HepG2 (cell line): ENCODE data around the gene NXPH1. TPM values are rescaled to one million over a fixed set of nuclear protein-coding genes. Genes with fewer than 3 reads are reported as not detected.

Source experiments
- ATAC-seq: fragments of 200-7000 bp; cut with Tn5 transposase; 3 replicates; pipeline ENCODE4 v1.9.1; 2020; ENCODE audit warnings: mild to moderate bottlenecking, moderate library complexity
- BruUV-seq: library from RNA; stranded (reverse); fragments of 400-500 nt; replicated peaks from 2 replicates; lab custom pipeline; 2021; lab: Mats Ljungman, UMichigan
- CTCF ChIA-PET: fragments of 300-600 bp; formaldehyde crosslinking; extraction: SDS; loops from one replicate; lab custom pipeline; 2021; ENCODE audit warnings: low total read pairs, inconsistent platforms, low intra/inter-chr PET ratio; lab: Yijun Ruan, JAX
- POLR2A ChIA-PET: fragments of 350-600 bp; sonication (Branson Sonifier 250); formaldehyde crosslinking; loops from one replicate; lab custom pipeline; 2020; ENCODE audit warnings: antibody characterized with exemption, inconsistent platforms; lab: Yijun Ruan, JAX
- DNase-seq: peaks from one replicate; pipeline ENCODE4 v3.0.0-alpha.2; 2015; ENCODE audit warnings: low spot score
- FAIRE-seq: peaks from 3 replicates; lab custom pipeline; 2011; peaks lifted over from hg19 to GRCh38; lab: Jason Lieb, UNC
- H2AFZ ChIP-seq: one replicate; pipeline ENCODE4 v1.6.1; 2011; ENCODE audit warnings: low read length, inconsistent platforms
- H3K27ac ChIP-seq: fragments of 300-600 bp; 3 replicates; pipeline ENCODE4 v1.8.0; 2011; ENCODE audit warnings: mixed run types, mild to moderate bottlenecking, mixed read lengths, low read length, inconsistent platforms; ENCODE audit not compliant: insufficient read depth; ENCODE audit errors: extremely low read length
- H3K27me3 ChIP-seq, 2 experiments: fragments of 200-600 bp in 1 of 2; 2 replicates in 1 of 2; 3 replicates in 1 of 2; pipeline versions ENCODE4 v1.6.0 to v1.8.0; 2011; ENCODE audit warnings: low read length in 2 of 2, mild to moderate bottlenecking in 2 of 2, moderate library complexity in 2 of 2, inconsistent platforms in 1 of 2; ENCODE audit not compliant: insufficient read depth in 2 of 2, control insufficient read depth in 1 of 2
- H3K36me3 ChIP-seq, 2 experiments: fragments of 200-600 bp in 1 of 2; replicated peaks in 1 of 2; 2 replicates in 1 of 2; 3 replicates in 1 of 2; pipeline versions ENCODE4 v1.5.1 to v1.8.0; 2011; ENCODE audit warnings: low read length in 2 of 2, inconsistent platforms in 1 of 2; ENCODE audit not compliant: insufficient read depth in 2 of 2, control insufficient read depth in 1 of 2
- H3K4me1 ChIP-seq: 2 replicates; pipeline ENCODE4 v1.5.1; 2012; ENCODE audit warnings: low read length, inconsistent platforms; ENCODE audit not compliant: insufficient read depth
- H3K4me2 ChIP-seq: 2 replicates; pipeline ENCODE4 v1.6.0; 2011; ENCODE audit warnings: low read depth, low read length, inconsistent platforms
- H3K4me3 ChIP-seq, 3 experiments: fragments of 200-600 bp in 1 of 3; sonication (generic), shearing (Covaris generic) in 1 of 3; replicated peaks in 1 of 3; 2 replicates each; pipeline ENCODE4 v1.5.1; 2011 to 2016; ENCODE audit warnings: low read length in 3 of 3, inconsistent platforms in 2 of 3, low read depth in 2 of 3, mild to moderate bottlenecking in 2 of 3, control low read depth in 1 of 3, mixed read lengths in 1 of 3; ENCODE audit not compliant: insufficient read depth in 1 of 3
- H3K79me2 ChIP-seq: one replicate; pipeline ENCODE4 v1.6.1; 2011; ENCODE audit warnings: low read length, inconsistent platforms; ENCODE audit not compliant: insufficient read depth
- H3K9ac ChIP-seq: 2 replicates; pipeline ENCODE4 v1.6.0; 2011; ENCODE audit warnings: mild to moderate bottlenecking, low read depth, low read length, inconsistent platforms; ENCODE audit not compliant: insufficient read depth
- H3K9me3 ChIP-seq: 2 replicates; pipeline ENCODE4 v1.5.1; 2012; ENCODE audit warnings: mild to moderate bottlenecking, low read length
- H4K20me1 ChIP-seq: 2 replicates; pipeline ENCODE4 v1.6.0; 2011; ENCODE audit warnings: inconsistent platforms, mild to moderate bottlenecking, low read length, moderate library complexity; ENCODE audit not compliant: insufficient read depth
- CREB1 ChIP-seq, 2 experiments: fragments of 450-650 bp in 1 of 2; IDR thresholded peaks; 2 replicates each; pipeline ENCODE4 v1.6.1; 2016 to 2017; ENCODE audit warnings: control low read depth in 1 of 2, mild to moderate bottlenecking in 1 of 2, missing compliant biosample characterization in 1 of 2, missing genetic modification characterization in 1 of 2
- CREM ChIP-seq, 2 experiments: sonication (generic) in 1 of 2; formaldehyde crosslinking in 1 of 2; IDR thresholded peaks; 2 replicates each; pipeline versions ENCODE4 v1.4.0 to v1.6.1; 2016 to 2020; ENCODE audit warnings: antibody characterized with exemption in 1 of 2, mild to moderate bottlenecking in 1 of 2, missing genetic modification reagents in 1 of 2
- EP300 ChIP-seq, 3 experiments: sonication (generic) in 1 of 3; formaldehyde crosslinking in 1 of 3; IDR thresholded peaks; 2 replicates each; pipeline versions ENCODE4 v1.5.1 to v1.6.1; 2011 to 2020; ENCODE audit warnings: low read depth in 2 of 3, low read length in 2 of 3, borderline replicate concordance in 1 of 3, improper control_type of control experiment in 1 of 3, mild to moderate bottlenecking in 1 of 3, missing genetic modification reagents in 1 of 3, moderate library complexity in 1 of 3
- ETV5 ChIP-seq: IDR thresholded peaks from 2 replicates; pipeline ENCODE4 v1.6.1; 2018; ENCODE audit warnings: missing biosample characterization, missing genetic modification reagents, inconsistent platforms, borderline replicate concordance
- MED1 ChIP-seq: sonication (generic); formaldehyde crosslinking; IDR thresholded peaks from 2 replicates; pipeline ENCODE4 v1.4.0; 2020; ENCODE audit warnings: missing genetic modification reagents
- NR3C1 ChIP-seq: sonication (generic); formaldehyde crosslinking; IDR thresholded peaks from 2 replicates; pipeline ENCODE4 v1.4.0; 2020; ENCODE audit warnings: missing genetic modification reagents
- RBM22 ChIP-seq: fragments of 200-400 bp; formaldehyde crosslinking; optimal IDR thresholded peaks from 2 replicates; pipeline ENCODE3; 2017; ENCODE audit warnings: mild to moderate bottlenecking, low read length, moderate library complexity
- U2AF2 ChIP-seq: fragments of 200-400 bp; formaldehyde crosslinking; IDR thresholded peaks from 2 replicates; pipeline ENCODE4 v1.6.1; 2017; ENCODE audit warnings: low read depth, mild to moderate bottlenecking, low read length
- ZNF264 ChIP-seq: sonication (generic); formaldehyde crosslinking; IDR thresholded peaks from 2 replicates; pipeline ENCODE4 v1.4.0; 2020; ENCODE audit warnings: missing genetic modification reagents
- ZNF3 ChIP-seq: IDR thresholded peaks from 2 replicates; pipeline ENCODE4 v1.7.0; 2017; ENCODE audit warnings: inconsistent platforms
- ZNF530 ChIP-seq: sonication (generic); formaldehyde crosslinking; IDR thresholded peaks from 2 replicates; pipeline ENCODE4 v1.5.0; 2020; ENCODE audit warnings: low read depth, mild to moderate bottlenecking, missing genetic modification reagents
- ZNF776 ChIP-seq: sonication (generic); formaldehyde crosslinking; IDR thresholded peaks from 2 replicates; pipeline ENCODE4 v1.4.0; 2020; ENCODE audit warnings: mild to moderate bottlenecking, missing genetic modification reagents
- WGBS: methylation state at CpG from one replicate; pipeline ENCODE4 v1.1.6; 2017; ENCODE audit warnings: low lambda C conversion rate; 5-methylcytosine and 5-hydroxymethylcytosine counted together
- in situ Hi-C: cut with HindIII; loops from 2 replicates; pipeline ENCODE4 v1.10.0; 2017; ENCODE audit warnings: low pct_unique_long_range_greater_than_20kb; ENCODE audit not compliant: extremely low pct_ligation_motif_present
- intact Hi-C: fragments of 100-400 bp; cut with micrococcal nuclease; formaldehyde crosslinking; loops from one replicate; pipeline ENCODE4 v1.10.0; 2022; ENCODE audit not compliant: unreplicated experiment
- polyA plus RNA-seq, 8 experiments: library from polyadenylated mRNA; depleted of rRNA in 3 of 8; stranded (reverse) in 7 of 8; unstranded in 1 of 8; fragments of >200 nt; fragmentation: Illumina TruSeq in 4 of 8; extraction: Trizol in 4 of 8; gene quantifications; 2 replicates each; pipeline versions ENCODE4 v1.2.1 to v1.2.3, GENCODE V29; 2011 to 2016; ENCODE audit warnings: low read depth in 4 of 8, missing spikeins in 1 of 8, mixed read lengths in 1 of 8; ENCODE audit not compliant: insufficient read depth in 1 of 8
- total RNA-seq, 5 experiments: library from RNA; depleted of rRNA; stranded (reverse); fragments of >200 nt; fragmentation: Illumina TruSeq; extraction: Trizol; gene quantifications; 2 replicates each; pipeline ENCODE4 v1.2.3, GENCODE V29; 2016; ENCODE audit warnings: low read depth in 1 of 5
- TF ChIP-seq, protein P1 (sequence below): IDR thresholded peaks from 2 replicates; pipeline ENCODE4 v1.6.1; 2016; ENCODE audit warnings: low read depth
- TF ChIP-seq, protein P2 (sequence below): sonication (generic); formaldehyde crosslinking; IDR thresholded peaks from 2 replicates; pipeline ENCODE4 v1.8.0; 2022; ENCODE audit warnings: mild to moderate bottlenecking, missing genetic modification reagents

The NXPH1 gene
- total and polyA plus RNA-seq, 2 of the 13 experiments (the other 11 are each of a cell fraction or from before 2014, with no cell fraction given): not detected

DNA sequence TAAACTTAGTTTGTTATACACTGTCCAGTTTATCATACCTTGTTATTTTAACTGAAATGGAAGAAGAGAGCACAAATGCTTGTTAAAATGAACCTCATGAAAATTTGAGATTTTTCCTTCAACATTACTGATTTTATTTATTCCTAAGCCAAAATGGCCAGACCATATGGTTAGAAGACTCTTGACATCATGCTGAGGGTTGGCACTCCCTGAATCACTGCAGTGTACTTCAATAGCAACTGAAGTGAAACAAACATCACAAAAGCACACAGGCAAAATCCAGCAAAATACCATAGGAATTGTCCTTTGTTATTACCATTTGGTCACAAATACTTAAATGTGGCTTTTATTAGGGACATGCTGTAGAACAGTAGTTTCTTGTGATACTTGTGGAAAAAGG is 347.8 kb downstream of the NXPH1 start:
- Histone ChIP-seq H2AFZ (no peak overlapping the region), H3K4me1 (no peaks in the 10 kb centered on the region), H3K4me2 (no peak overlapping the region), H3K79me2 (no peaks in the 10 kb centered on the region), H3K9ac (no peak overlapping the region), H4K20me1 (no peaks in the 10 kb centered on the region), H3K36me3 (no peaks in the 10 kb centered on the region), H3K4me3 (no peak overlapping the region), H3K27me3 (no peaks in the 10 kb centered on the region), H3K27ac (no peak overlapping the region), H3K9me3 (peaks cover 66% of the 10 kb centered on the region)
- POLR2A ChIA-PET: no interaction called here
- CTCF ChIA-PET: no interaction called here
- DNase-seq: no peak
- ATAC-seq: no peak
- intact Hi-C loops (no loop called here), in situ Hi-C loops (no loop called here)
- FAIRE-seq: no peak
- no peak for TF ChIP-seq CREM (IDR thresholded peaks at IDR 0.05)
- no peak for TF ChIP-seq CREM (CRISPR knock-in tag; IDR thresholded peaks at IDR 0.05)
- no peak for TF ChIP-seq ZNF264 (CRISPR knock-in tag)
- no TSS peak for BruUV-seq

DNA sequence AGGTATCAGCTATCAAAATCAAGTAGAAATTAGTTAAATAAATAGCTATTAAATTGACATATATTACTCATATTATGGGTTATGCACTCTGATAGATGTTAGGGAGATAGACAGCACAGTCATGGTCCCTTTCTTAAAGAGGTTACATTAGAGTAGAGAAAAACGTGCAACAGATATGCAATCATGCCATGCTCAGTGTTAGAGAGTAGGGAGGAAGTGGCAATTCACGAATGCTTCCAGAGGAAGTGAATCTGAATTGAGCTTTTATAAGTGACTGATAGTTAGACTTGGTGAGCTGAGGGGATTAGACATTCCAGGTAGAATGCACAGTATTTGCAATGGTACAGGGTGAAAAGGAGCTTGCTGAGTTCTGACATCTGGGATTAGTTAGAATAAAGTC is 349.8 kb downstream of the NXPH1 start:
- FAIRE-seq: no peak
- Histone ChIP-seq H3K9ac (no peak overlapping the region), H4K20me1 (no peaks in the 10 kb centered on the region), H2AFZ (no peak overlapping the region), H3K4me2 (no peak overlapping the region), H3K27me3 (no peaks in the 10 kb centered on the region), H3K79me2 (no peaks in the 10 kb centered on the region), H3K27ac (no peak overlapping the region), H3K36me3 (no peaks in the 10 kb centered on the region), H3K9me3 (peaks cover 71% of the 10 kb centered on the region), H3K4me3 (no peak overlapping the region), H3K4me1 (no peaks in the 10 kb centered on the region)
- BruUV-seq: no TSS peak
- ChIA-PET CTCF (no interaction called here), POLR2A (no interaction called here)
- intact Hi-C loops (no loop called here), in situ Hi-C loops (no loop called here)
- ATAC-seq: no peak
- 0% methylated on average over 2 of the region's 2 CpGs for WGBS
- TF ChIP-seq, protein P1, sequence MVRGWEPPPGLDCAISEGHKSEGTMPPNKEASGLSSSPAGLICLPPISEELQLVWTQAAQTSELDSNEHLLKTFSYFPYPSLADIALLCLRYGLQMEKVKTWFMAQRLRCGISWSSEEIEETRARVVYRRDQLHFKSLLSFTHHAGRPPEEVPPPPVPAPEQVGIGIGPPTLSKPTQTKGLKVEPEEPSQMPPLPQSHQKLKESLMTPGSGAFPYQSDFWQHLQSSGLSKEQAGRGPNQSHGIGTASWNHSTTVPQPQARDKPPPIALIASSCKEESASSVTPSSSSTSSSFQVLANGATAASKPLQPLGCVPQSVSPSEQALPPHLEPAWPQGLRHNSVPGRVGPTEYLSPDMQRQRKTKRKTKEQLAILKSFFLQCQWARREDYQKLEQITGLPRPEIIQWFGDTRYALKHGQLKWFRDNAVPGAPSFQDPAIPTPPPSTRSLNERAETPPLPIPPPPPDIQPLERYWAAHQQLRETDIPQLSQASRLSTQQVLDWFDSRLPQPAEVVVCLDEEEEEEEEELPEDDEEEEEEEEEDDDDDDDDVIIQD (CRISPR knock-in tag): no peak
- TF ChIP-seq ZNF3 (no peak), CREB1 (IDR thresholded peaks at IDR 0.05) (no peak), CREB1 (CRISPR knock-in tag; IDR thresholded peaks at IDR 0.05) (no peak), ZNF530 (CRISPR knock-in tag) (no peak), U2AF2 (no peak), RBM22 (no peak), ETV5 (CRISPR knock-in tag) (no peak), EP300 (IDR thresholded peaks at IDR 0.05; ENCODE audit: low read depth in 2 of 2, low read length in 2 of 2) (no peak), EP300 (CRISPR knock-in tag; IDR thresholded peaks at IDR 0.05; ENCODE audit: borderline replicate concordance) (no peak), ZNF776 (CRISPR knock-in tag) (no peak), MED1 (CRISPR knock-in tag) (no peak), NR3C1 (CRISPR knock-in tag) (no peak)
- TF ChIP-seq, protein P2, sequence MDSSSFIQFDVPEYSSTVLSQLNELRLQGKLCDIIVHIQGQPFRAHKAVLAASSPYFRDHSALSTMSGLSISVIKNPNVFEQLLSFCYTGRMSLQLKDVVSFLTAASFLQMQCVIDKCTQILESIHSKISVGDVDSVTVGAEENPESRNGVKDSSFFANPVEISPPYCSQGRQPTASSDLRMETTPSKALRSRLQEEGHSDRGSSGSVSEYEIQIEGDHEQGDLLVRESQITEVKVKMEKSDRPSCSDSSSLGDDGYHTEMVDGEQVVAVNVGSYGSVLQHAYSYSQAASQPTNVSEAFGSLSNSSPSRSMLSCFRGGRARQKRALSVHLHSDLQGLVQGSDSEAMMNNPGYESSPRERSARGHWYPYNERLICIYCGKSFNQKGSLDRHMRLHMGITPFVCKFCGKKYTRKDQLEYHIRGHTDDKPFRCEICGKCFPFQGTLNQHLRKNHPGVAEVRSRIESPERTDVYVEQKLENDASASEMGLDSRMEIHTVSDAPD: no peak
- DNase-seq: no peak
